IMR-90 (cell line): ENCODE measurements around the gene ESYT1. TPM values are rescaled to one million over a fixed set of nuclear protein-coding genes. Genes with fewer than 3 reads are reported as not detected.
A peak's percentile ranks its signal among the peaks of the same experiment; 100 is the strongest.

Experiments used
- ATAC-seq: fragments of 200-7000 bp; cut with Tn5 transposase; 2 replicates; pipeline ENCODE4 v1.9.1; 2020; ENCODE audit warnings: low read depth, mild to moderate bottlenecking, moderate library complexity
- BruUV-seq: library from RNA; stranded (reverse); fragments of 400-500 nt; replicated peaks from 2 replicates; lab custom pipeline; 2021; lab: Mats Ljungman, UMichigan
- CTCF ChIA-PET: fragments of 300-600 bp; formaldehyde crosslinking; extraction: SDS; loops from one replicate; lab custom pipeline; 2021; ENCODE audit warnings: antibody characterized with exemption; lab: Yijun Ruan, JAX
- POLR2A ChIA-PET: fragments of 300-600 bp; sonication (Branson Sonifier 250); formaldehyde crosslinking; loops from one replicate; lab custom pipeline; 2022; ENCODE audit warnings: antibody characterized with exemption; ENCODE audit not compliant: unreplicated experiment; lab: Charles Lee
- DNase-seq: peaks from one replicate; pipeline ENCODE4 v3.0.0; 2013
- H2AFZ ChIP-seq: replicated peaks from 2 replicates; pipeline ENCODE3; 2013; ENCODE audit warnings: low read length, mild to moderate bottlenecking; ENCODE audit not compliant: poor library complexity
- H2AK5ac ChIP-seq: 2 replicates; pipeline ENCODE4 v1.6.1; 2013; ENCODE audit warnings: low read depth, low read length, inconsistent platforms
- H2AK9ac ChIP-seq: replicated peaks from 2 replicates; pipeline ENCODE3; 2013; ENCODE audit warnings: mild to moderate bottlenecking, low read depth, low read length, moderate library complexity; ENCODE audit not compliant: poor library complexity
- H2BK120ac ChIP-seq: 2 replicates; pipeline ENCODE4 v1.6.1; 2013; ENCODE audit warnings: low read depth, low read length, inconsistent platforms
- H2BK15ac ChIP-seq: 3 replicates; pipeline ENCODE4 v1.6.1; 2013; ENCODE audit warnings: low read depth, low read length, inconsistent platforms
- H2BK20ac ChIP-seq: 2 replicates; pipeline ENCODE4 v1.6.1; 2013; ENCODE audit warnings: low read depth, mild to moderate bottlenecking, inconsistent platforms, low read length, moderate library complexity
- H2BK5ac ChIP-seq: 2 replicates; pipeline ENCODE4 v1.6.1; 2013; ENCODE audit warnings: mild to moderate bottlenecking, low read depth, low read length, inconsistent platforms; ENCODE audit not compliant: poor library complexity, severe bottlenecking
- H3K14ac ChIP-seq: replicated peaks from 2 replicates; pipeline ENCODE4 v1.6.1; 2013; ENCODE audit warnings: low read depth, low read length, inconsistent platforms
- H3K18ac ChIP-seq: 2 replicates; pipeline ENCODE4 v1.6.1; 2013; ENCODE audit warnings: low read depth, low read length, control low read depth
- H3K23ac ChIP-seq: 2 replicates; pipeline ENCODE4 v1.6.1; 2013; ENCODE audit warnings: low read depth, low read length, inconsistent platforms
- H3K27ac ChIP-seq: 2 replicates; pipeline ENCODE4 v1.5.1; 2013; ENCODE audit warnings: mild to moderate bottlenecking, control low read depth, low read length; ENCODE audit not compliant: insufficient read depth
- H3K27me3 ChIP-seq: 2 replicates; pipeline ENCODE4 v1.6.1; 2013; ENCODE audit warnings: low read length; ENCODE audit not compliant: control insufficient read depth, insufficient read depth
- H3K36me3 ChIP-seq: 2 replicates; pipeline ENCODE4 v1.6.1; 2013; ENCODE audit warnings: low read length, mixed read lengths; ENCODE audit not compliant: control insufficient read depth, insufficient read depth
- H3K4ac ChIP-seq: 2 replicates; pipeline ENCODE4 v1.6.1; 2013; ENCODE audit warnings: low read depth, low read length, inconsistent platforms
- H3K4me1 ChIP-seq: 2 replicates; pipeline ENCODE4 v1.6.1; 2013; ENCODE audit warnings: low read length, mixed read lengths; ENCODE audit not compliant: control insufficient read depth, insufficient read depth
- H3K4me2 ChIP-seq: 2 replicates; pipeline ENCODE4 v1.6.1; 2013; ENCODE audit warnings: low read depth, mild to moderate bottlenecking, control low read depth, low read length, moderate library complexity
- H3K4me3 ChIP-seq: 2 replicates; pipeline ENCODE4 v1.5.1; 2013; ENCODE audit warnings: low read depth, mild to moderate bottlenecking, control low read depth, low read length, moderate library complexity; ENCODE audit not compliant: insufficient read depth
- H3K56ac ChIP-seq: 2 replicates; pipeline ENCODE4 v1.6.1; 2013; ENCODE audit warnings: low read length, inconsistent platforms; ENCODE audit not compliant: insufficient read depth; ENCODE audit errors: extremely low read depth
- H3K79me1 ChIP-seq, 2 experiments: 2 replicates each; pipeline ENCODE4 v1.6.1; 2013; ENCODE audit warnings: low read length in 2 of 2, inconsistent platforms in 1 of 2, low read depth in 1 of 2
- H3K9ac ChIP-seq: 2 replicates; pipeline ENCODE4 v1.6.1; 2013; ENCODE audit warnings: low read depth, low read length, control low read depth
- H3K9me1 ChIP-seq: 2 replicates; pipeline ENCODE4 v1.6.1; 2013; ENCODE audit warnings: low read length, inconsistent platforms; ENCODE audit not compliant: insufficient read depth
- H3K9me3 ChIP-seq: 2 replicates; pipeline ENCODE4 v1.6.1; 2013; ENCODE audit warnings: low read length; ENCODE audit not compliant: control insufficient read depth, insufficient read depth
- H4K20me1 ChIP-seq: 2 replicates; pipeline ENCODE4 v1.6.1; 2013; ENCODE audit warnings: low read length, inconsistent platforms; ENCODE audit not compliant: insufficient read depth
- H4K5ac ChIP-seq: 2 replicates; pipeline ENCODE4 v1.6.1; 2013; ENCODE audit warnings: mild to moderate bottlenecking, low read depth, low read length, control low read depth
- H4K8ac ChIP-seq, 2 experiments: 2 replicates each; pipeline ENCODE4 v1.6.1; 2013; ENCODE audit warnings: low read depth in 2 of 2, low read length in 2 of 2, control low read depth in 1 of 2, inconsistent platforms in 1 of 2
- H4K91ac ChIP-seq: 2 replicates; pipeline ENCODE4 v1.6.1; 2013; ENCODE audit warnings: low read depth, low read length, inconsistent platforms; ENCODE audit not compliant: insufficient read depth
- CHD1 ChIP-seq: IDR thresholded peaks from 2 replicates; pipeline ENCODE4 v1.6.1; 2012; ENCODE audit warnings: low read depth, low read length, improper control_type of control experiment
- CTCF ChIP-seq: conservative IDR thresholded peaks from 2 replicates; pipeline ENCODE4 v1.5.1; 2012; ENCODE audit warnings: mild to moderate bottlenecking, low read depth, low read length, improper control_type of control experiment
- ELK1 ChIP-seq: fragments of 150-350 bp; IDR thresholded peaks from 2 replicates; pipeline ENCODE4 v1.6.1; 2016; ENCODE audit warnings: low read depth, mild to moderate bottlenecking, low read length, moderate library complexity, borderline replicate concordance
- MAFK ChIP-seq: IDR thresholded peaks from 2 replicates; pipeline ENCODE4 v1.6.1; 2012; ENCODE audit warnings: low read depth, low read length, improper control_type of control experiment
- NFE2L2 ChIP-seq: fragments of 150-350 bp; IDR thresholded peaks from 2 replicates; pipeline ENCODE4 v1.6.1; 2016; ENCODE audit warnings: low read depth, mild to moderate bottlenecking, low read length
- POLR2A ChIP-seq: IDR thresholded peaks from 2 replicates; pipeline ENCODE4 v1.6.1; 2012; ENCODE audit warnings: mild to moderate bottlenecking, low read depth, low read length
- SMC3 ChIP-seq: fragments of 150-350 bp; IDR thresholded peaks from 2 replicates; pipeline ENCODE4 v1.6.1; 2016; ENCODE audit warnings: low read depth, mild to moderate bottlenecking, antibody characterized with exemption, low read length, moderate library complexity
- WGBS, 2 experiments: methylation state at CpG; one replicate each; pipeline versions ENCODE4 v1.1.5 to v1.1.7; 2013; ENCODE audit warnings: missing lambda C conversion rate in 2 of 2; ENCODE audit not compliant: insufficient read length in 1 of 2; ENCODE audit errors: extremely low coverage in 2 of 2; 5-methylcytosine and 5-hydroxymethylcytosine counted together
- dilution Hi-C: fragments of 300-500 bp; cut with HindIII; formaldehyde crosslinking; loops from one replicate; pipeline ENCODE4 v1.14.3; 2018; ENCODE audit warnings: low sequenced_read_pairs; ENCODE audit not compliant: unreplicated experiment
- in situ Hi-C: fragments of 300-500 bp; cut with MboI; formaldehyde crosslinking; loops from 3 replicates; pipeline ENCODE4 v1.14.3; 2019; ENCODE audit warnings: low sequenced_read_pairs, inconsistent platforms, mixed read lengths
- intact Hi-C: fragments of 100-400 bp; cut with micrococcal nuclease; formaldehyde crosslinking; loops from 2 replicates; pipeline ENCODE4 v1.10.0; 2022
- polyA plus RNA-seq, 3 experiments: library from polyadenylated mRNA; depleted of rRNA; stranded (reverse); fragments of >200 nt; gene quantifications; 2 replicates each; pipeline ENCODE4 v1.2.3, GENCODE V29; 2012; ENCODE audit warnings: low replicate concordance in 1 of 3
- total RNA-seq: library from RNA; depleted of rRNA; stranded (reverse); fragments of >200 nt; gene quantifications from 2 replicates; pipeline ENCODE4 v1.2.3, GENCODE V29; 2012

Gene ESYT1
- total and polyA plus RNA-seq, 2 of the 4 experiments (the other 2 are of a cell fraction) = 150 to 153 TPM

- H3K56ac ChIP-seq = no peak overlapping the region
- peak overlapping the region; percentile 62 for H3K14ac ChIP-seq
- H2AFZ ChIP-seq = no peak overlapping the region
- peaks cover 7% of the 10 kb centered on the region for H3K4me1 ChIP-seq
- H2BK120ac ChIP-seq = peak overlapping the region; percentile 9; the same call in 1 of the 2 replicates
- H3K27me3 ChIP-seq = no peaks in the 10 kb centered on the region
- H4K20me1 ChIP-seq = peaks cover 7% of the 10 kb centered on the region
- no TSS peak for BruUV-seq
- ATAC-seq (no peak), DNase-seq (peak; percentile 19)
- H4K8ac ChIP-seq = peak overlapping the region; percentile 86 to 90
- no peak overlapping the region for H3K18ac ChIP-seq
- H3K4me3 ChIP-seq = peak overlapping the region; percentile 85; the same call in 1 of the 2 replicates
- POLR2A ChIA-PET = no interaction called here
- H3K79me1 ChIP-seq = peaks cover 9 to 38% of the 10 kb centered on the region in 2 experiments; a peak in 3 of 4 replicates
- dilution Hi-C loops = no loop called here
- H3K27ac ChIP-seq = peak overlapping the region; percentile 92
- no peak overlapping the region for H2BK15ac ChIP-seq
- H3K9me1 ChIP-seq = no peaks in the 10 kb centered on the region
- in situ Hi-C loops = no loop called here
- H2BK20ac ChIP-seq = no peak overlapping the region
- peak overlapping the region; percentile 67; the same call in 1 of the 2 replicates for H4K91ac ChIP-seq
- peak overlapping the region; percentile 71; the same call in 1 of the 2 replicates for H3K4me2 ChIP-seq
- H4K5ac ChIP-seq = peak overlapping the region; percentile 63
- peak overlapping the region; percentile 87 for H2BK5ac ChIP-seq
- WGBS, 2 experiments = 86% methylated on average over 2 of the region's 10 CpGs; no CpG with 5 or more reads in 1 of the 2 experiments
- peak overlapping the region; percentile 71; the same call in 1 of the 2 replicates for H2AK5ac ChIP-seq
- H3K9me3 ChIP-seq = no peaks in the 10 kb centered on the region
- H2AK9ac ChIP-seq = peak overlapping the region; percentile 74
- intact Hi-C loops = no loop called here
- TF ChIP-seq NFE2L2 (no peak), CTCF (no peak), ELK1 (no peak), CHD1 (no peak), POLR2A (no peak), MAFK (no peak), SMC3 (no peak)
- peaks cover 24% of the 10 kb centered on the region for H3K36me3 ChIP-seq
- CTCF ChIA-PET = interaction anchor here (1.6 kb wide), 1 partner anchor 36 kb away, joined by 4 read pairs; no protein-coding TSS in a partner anchor
- H3K4ac ChIP-seq = peak overlapping the region; percentile 78
- no peak overlapping the region for H3K9ac ChIP-seq
- peak overlapping the region; percentile 19; the same call in 1 of the 2 replicates for H3K23ac ChIP-seq
Measured at GRCh38 chr12:56115329-56115728, 12.7 kb upstream of the ESYT1 start.
